Esophagus muscularis mucosa (tissue), 4 donors: ENCODE data around the gene ZNF423.

ENCODE experiments used
- CTCF ChIP-seq, 3 experiments: fragments of 200-600 bp in 2 of 3; fragments of 450-650 bp in 1 of 3; sonication (generic) in 2 of 3; IDR thresholded peaks; one replicate each; pipeline ENCODE4 v1.5.1; 2017 to 2019; ENCODE audit warnings: antibody characterized with exemption in 3 of 3, mild to moderate bottlenecking in 2 of 3, moderate library complexity in 1 of 3
- EP300 ChIP-seq: sonication (generic); formaldehyde crosslinking; IDR thresholded peaks from one replicate; pipeline ENCODE4 v1.6.1; 2017; ENCODE audit warnings: antibody characterized with exemption
- POLR2A ChIP-seq: fragments of 450-650 bp; IDR thresholded peaks from one replicate; pipeline ENCODE4 v1.6.1; 2017; ENCODE audit warnings: antibody characterized with exemption, moderate library complexity, mild to moderate bottlenecking, low read depth

- TF ChIP-seq CTCF (IDR thresholded peaks at IDR 0.05) (no peak), EP300 (no peak), POLR2A (no peak)
Measured at GRCh38 chr16:49755716-49756505, 100.0 kb downstream of the ZNF423 start.
